Measurements from ENCODE around the gene PLA2G5. TPM values are rescaled to one million over a fixed set of nuclear protein-coding genes. Genes with fewer than 3 reads are reported as not detected.
A peak's percentile ranks its signal among the peaks of the same experiment; 100 is the strongest.

Gene PLA2G5
- polyA plus RNA-seq, 1 experiment = not detected

- CTCF ChIA-PET = no interaction called here
- H3K4me3 ChIP-seq (ENCODE audit: low read depth, low read length) = no peak overlapping the region
- H3K27ac ChIP-seq (ENCODE audit: low read depth, low read length) = no peak overlapping the region
- no peak for DNase-seq (ENCODE audit: low read depth, low spot score)
- POLR2A ChIA-PET = no interaction called here
- H3K9me3 ChIP-seq (ENCODE audit: control insufficient read depth, insufficient read depth, low read length) = no peaks in the 10 kb centered on the region
- peaks cover 11% of the 10 kb centered on the region for H3K27me3 ChIP-seq (ENCODE audit: control insufficient read depth, insufficient read depth, low read length)
- no peak for TF ChIP-seq CTCF (IDR thresholded peaks at IDR 0.05; ENCODE audit: low read depth, low read length)
These were observed 37.8 kb downstream of the PLA2G5 start for GRCh38 chr1:20107796-20108195.

- POLR2A ChIA-PET = no interaction called here
These were observed 38.6 kb downstream of the PLA2G5 start for GRCh38 chr1:20108366-20109123.

GRCh38 chr1:20109223-20109856 is 39.3 kb downstream of the PLA2G5 start:
- H3K9me3 ChIP-seq (ENCODE audit: control insufficient read depth, insufficient read depth, low read length) = no peaks in the 10 kb centered on the region
- peaks cover 23% of the 10 kb centered on the region for H3K27me3 ChIP-seq (ENCODE audit: control insufficient read depth, insufficient read depth, low read length)
- POLR2A ChIA-PET = no interaction called here
- no peak overlapping the region for H3K4me3 ChIP-seq (ENCODE audit: low read depth, low read length)
- no peak for TF ChIP-seq CTCF (IDR thresholded peaks at IDR 0.05; ENCODE audit: low read depth, low read length)
- no peak overlapping the region for H3K27ac ChIP-seq (ENCODE audit: low read depth, low read length)
- no peak for DNase-seq (ENCODE audit: low read depth, low spot score)
- CTCF ChIA-PET = interaction anchor here (0.6 to 0.7 kb wide), 2 partner anchors 227 to 385 kb away, joined by 3 read pairs; partner anchors contain the start of gene OTUD3

More at GRCh38 chr1:20108366-20109123, 38.6 kb downstream of the PLA2G5 start:
- Histone ChIP-seq H3K27me3 (ENCODE audit: control insufficient read depth, insufficient read depth, low read length) (peaks cover 19% of the 10 kb centered on the region), H3K27ac (ENCODE audit: low read depth, low read length) (no peak overlapping the region), H3K4me3 (ENCODE audit: low read depth, low read length) (no peak overlapping the region), H3K9me3 (ENCODE audit: control insufficient read depth, insufficient read depth, low read length) (no peaks in the 10 kb centered on the region)
- CTCF ChIA-PET = interaction anchor here (0.6 to 0.7 kb wide), 2 partner anchors 227 to 385 kb away, joined by 3 read pairs; partner anchors contain the start of gene OTUD3
- DNase-seq (ENCODE audit: low read depth, low spot score) = no peak
- no peak for TF ChIP-seq CTCF (IDR thresholded peaks at IDR 0.05; ENCODE audit: low read depth, low read length)

- H3K27me3 ChIP-seq (ENCODE audit: control insufficient read depth, insufficient read depth, low read length) = peaks cover 25% of the 10 kb centered on the region
- ChIA-PET CTCF (interaction anchor here (0.9 to 1.0 kb wide), 2 partner anchors 9 to 84 kb away, joined by 3 to 4 read pairs; no protein-coding TSS in a partner anchor), POLR2A (interaction anchor here (0.6 kb wide), 1 partner anchor 43 kb away, joined by 3 read pairs; no protein-coding TSS in a partner anchor)
- DNase-seq (ENCODE audit: low read depth, low spot score) = peak; percentile 10
- no peaks in the 10 kb centered on the region for H3K9me3 ChIP-seq (ENCODE audit: control insufficient read depth, insufficient read depth, low read length)
- H3K4me3 ChIP-seq (ENCODE audit: low read depth, low read length) = no peak overlapping the region
- H3K27ac ChIP-seq (ENCODE audit: low read depth, low read length) = no peak overlapping the region
- no peak for TF ChIP-seq CTCF (IDR thresholded peaks at IDR 0.05; ENCODE audit: low read depth, low read length)
These were observed 40.7 kb downstream of the PLA2G5 start for GRCh38 chr1:20110679-20111078.

GRCh38 chr1:20111452-20111851 is 41.5 kb downstream of the PLA2G5 start:
- H3K27me3 ChIP-seq (ENCODE audit: control insufficient read depth, insufficient read depth, low read length) = peaks cover 25% of the 10 kb centered on the region
- H3K9me3 ChIP-seq (ENCODE audit: control insufficient read depth, insufficient read depth, low read length) = no peaks in the 10 kb centered on the region
- H3K4me3 ChIP-seq (ENCODE audit: low read depth, low read length) = no peak overlapping the region
- H3K27ac ChIP-seq (ENCODE audit: low read depth, low read length) = no peak overlapping the region
- ChIA-PET CTCF (interaction anchor here (0.9 to 1.0 kb wide), 2 partner anchors 10 to 84 kb away, joined by 3 to 4 read pairs; no protein-coding TSS in a partner anchor), POLR2A (no interaction called here)
- no peak for DNase-seq (ENCODE audit: low read depth, low spot score)
- TF ChIP-seq CTCF (IDR thresholded peaks at IDR 0.05; ENCODE audit: low read depth, low read length) = no peak
